MM.1S (cell line): ENCODE measurements around the gene ZFHX3.

Experiments
- CTCF ChIP-seq: fragments of 300-600 bp; sonication (generic); IDR thresholded peaks from 2 replicates; pipeline ENCODE4 v1.5.1; 2016; ENCODE audit warnings: antibody characterized with exemption, low read length, mixed read lengths
- EZH2 ChIP-seq: fragments of 300-600 bp; sonication (generic); optimal IDR thresholded peaks from 2 replicates; pipeline ENCODE3; 2017; ENCODE audit warnings: low read depth, mild to moderate bottlenecking, antibody characterized with exemption, low read length, mixed read lengths

GRCh38 chr16:72991644-72992043, 56.3 kb downstream of the ZFHX3 start:
- no peak for TF ChIP-seq CTCF
- TF ChIP-seq EZH2: no peak
